ENCODE data around the gene PIGQ.

PIGQ gene

DNA sequence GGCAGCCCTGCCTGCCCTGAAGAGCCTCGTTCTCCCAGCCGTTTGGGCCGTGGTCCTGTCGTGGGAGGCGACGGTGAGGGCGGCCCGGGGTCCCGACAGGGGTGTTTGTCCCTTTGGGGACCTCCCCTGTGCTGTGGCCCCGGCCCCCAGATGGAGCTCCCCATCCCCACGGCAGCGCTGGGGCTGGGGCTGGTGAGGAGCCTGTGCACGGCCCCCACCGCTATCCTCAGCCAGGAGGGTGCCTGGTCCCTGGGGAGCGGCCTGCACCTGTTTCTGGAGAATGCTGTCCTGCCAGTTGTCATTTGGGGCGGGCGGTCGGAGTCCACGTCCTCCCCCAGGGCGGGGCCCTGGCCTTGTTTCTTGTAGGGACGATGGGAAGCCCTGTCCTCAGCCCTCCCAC, 35.6 kb upstream of the PIGQ start:
- no peak for DNase-seq

DNA sequence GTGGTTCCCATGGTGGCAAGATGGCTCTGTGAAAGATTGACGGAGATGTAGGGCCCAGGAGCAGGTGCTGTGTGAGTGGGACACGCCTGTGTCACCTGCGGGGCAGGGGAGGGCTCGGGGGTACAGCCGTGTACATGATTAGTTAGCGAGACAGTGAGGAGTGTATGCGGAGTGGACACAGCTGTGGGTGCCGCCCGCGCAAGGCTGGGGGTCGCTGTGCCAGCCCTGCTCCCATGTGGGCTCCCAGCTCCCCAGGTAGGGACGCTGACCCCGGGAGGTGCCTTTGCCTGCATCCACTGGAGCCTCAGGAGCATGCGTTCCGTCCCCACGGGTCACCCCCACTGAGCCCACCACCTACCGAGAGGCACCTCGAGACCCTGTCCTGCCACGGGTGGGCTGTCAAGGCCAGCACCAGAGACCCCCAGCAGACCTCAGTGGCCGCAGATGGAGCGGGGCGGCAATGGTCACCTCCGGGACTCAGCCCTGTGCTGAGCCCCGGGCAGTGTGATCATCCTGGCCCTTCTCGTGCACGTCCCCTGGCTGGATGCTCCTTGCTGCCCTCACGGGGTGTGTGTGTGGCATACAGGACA, 34.8 kb upstream of the PIGQ start:
- no peak for DNase-seq

DNA sequence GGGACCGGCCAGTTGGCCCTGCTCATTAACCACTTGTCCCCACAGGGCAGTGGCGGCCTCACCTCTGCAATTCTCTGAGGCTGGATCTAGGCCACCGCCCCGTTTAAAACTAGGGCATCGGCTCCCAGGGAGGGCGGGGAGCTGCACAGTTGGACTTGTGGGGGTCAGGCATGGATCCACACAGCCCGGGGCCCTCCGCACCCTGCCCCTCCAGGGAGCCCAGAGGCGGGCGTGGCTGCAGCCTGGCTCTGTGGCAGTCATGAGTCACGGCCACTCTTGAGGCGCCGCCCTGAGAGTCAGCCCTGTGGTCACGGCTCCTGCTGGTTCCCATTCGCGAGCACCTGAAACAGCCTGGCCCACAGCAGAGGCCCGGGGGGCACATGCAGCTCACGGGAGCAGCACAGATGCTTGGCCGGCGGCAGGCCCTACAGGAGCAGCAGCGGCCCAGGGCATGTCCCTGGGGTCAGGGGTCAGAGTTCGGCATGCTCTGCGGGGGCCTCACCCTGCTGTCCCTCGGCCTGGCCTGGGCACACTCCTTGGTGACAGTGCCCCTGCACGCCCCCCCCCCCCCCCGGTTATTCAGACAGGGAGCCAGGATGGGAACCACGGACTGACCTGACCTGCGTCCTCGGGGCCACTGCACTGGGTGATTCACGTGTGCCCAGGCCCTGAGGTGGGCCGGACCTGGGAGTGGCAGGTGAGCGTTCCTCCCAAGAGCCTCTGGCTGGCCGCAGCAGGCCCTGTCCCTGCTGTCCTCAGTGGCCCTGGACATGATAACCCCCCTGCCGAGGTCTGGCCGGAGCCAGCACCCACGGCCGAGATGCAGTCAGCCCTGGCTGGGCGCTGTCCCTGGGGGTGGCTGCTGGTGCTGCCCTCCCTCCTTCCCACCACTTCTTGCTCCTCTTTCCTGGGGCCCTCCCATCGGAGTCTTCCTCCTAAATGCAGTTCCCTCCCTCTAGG, 34.0 kb upstream of the PIGQ start:
- peak in 1 of 14 donors; percentile 60 for DNase-seq

DNA sequence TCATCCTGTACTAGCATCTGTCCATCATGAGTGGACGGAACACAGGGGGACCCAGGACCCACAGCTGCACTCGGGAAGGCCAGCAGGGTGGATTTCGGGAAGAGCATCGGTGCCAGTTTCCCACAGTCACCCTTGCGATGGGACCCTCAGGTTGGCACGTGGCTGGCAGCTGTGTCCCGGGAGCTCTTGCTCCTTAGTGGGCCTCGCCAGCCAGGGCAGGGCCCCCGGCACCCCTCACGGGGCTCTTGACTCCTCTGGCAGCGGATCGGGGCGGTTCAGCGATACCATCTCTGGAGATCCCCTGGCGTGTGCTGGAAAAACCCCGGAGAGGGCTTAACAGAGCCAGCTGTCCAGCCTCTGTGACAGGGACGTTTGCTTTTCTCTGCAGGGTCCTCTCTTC, 33.0 kb upstream of the PIGQ start:
- DNase-seq, result no peak

DNA sequence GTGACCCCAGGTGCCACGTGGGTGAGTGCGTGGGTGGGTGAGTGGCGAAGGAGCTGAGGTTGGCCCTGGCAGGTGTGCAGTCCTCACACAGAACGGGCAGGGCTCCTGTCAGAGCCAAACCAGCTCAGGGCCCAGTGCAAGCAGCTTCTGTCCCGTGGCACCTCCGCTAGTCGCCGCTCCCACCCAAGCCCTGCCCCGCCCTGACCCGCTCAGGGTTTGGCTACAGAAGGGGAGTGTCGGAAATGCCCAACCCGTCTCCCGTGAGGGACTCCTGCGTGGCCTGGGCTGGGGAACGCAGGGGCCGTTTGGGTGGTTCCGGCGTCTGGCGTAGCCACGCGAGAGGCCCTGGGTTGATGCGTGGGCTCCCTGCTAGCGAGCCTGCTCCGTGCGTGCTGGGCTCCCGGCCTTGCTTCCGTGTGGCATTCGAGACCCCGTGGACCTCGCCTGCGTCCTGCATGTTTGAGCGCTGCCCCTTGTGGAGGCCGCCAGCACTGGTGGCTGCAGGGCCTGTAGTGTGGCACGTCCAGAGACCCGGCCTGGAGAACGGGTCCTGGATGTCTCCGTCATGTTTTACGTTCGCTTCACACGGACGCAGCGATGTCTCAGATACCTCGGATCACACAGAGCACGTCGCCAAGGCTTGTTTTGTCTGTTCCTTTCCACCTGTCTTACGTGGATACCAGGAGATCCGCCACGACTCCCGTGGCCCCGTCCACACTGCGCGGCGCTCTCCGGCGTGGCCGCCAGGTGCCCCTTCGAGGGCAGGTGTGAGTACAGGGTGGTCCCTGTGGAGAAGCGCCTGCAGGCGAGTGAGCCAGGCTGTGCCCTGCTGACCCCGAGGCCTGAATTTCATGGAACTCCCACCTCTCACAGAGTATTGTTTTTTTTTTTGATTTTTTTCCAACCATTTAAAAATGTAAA, 32.1 kb upstream of the PIGQ start:
- no peak for DNase-seq

DNA sequence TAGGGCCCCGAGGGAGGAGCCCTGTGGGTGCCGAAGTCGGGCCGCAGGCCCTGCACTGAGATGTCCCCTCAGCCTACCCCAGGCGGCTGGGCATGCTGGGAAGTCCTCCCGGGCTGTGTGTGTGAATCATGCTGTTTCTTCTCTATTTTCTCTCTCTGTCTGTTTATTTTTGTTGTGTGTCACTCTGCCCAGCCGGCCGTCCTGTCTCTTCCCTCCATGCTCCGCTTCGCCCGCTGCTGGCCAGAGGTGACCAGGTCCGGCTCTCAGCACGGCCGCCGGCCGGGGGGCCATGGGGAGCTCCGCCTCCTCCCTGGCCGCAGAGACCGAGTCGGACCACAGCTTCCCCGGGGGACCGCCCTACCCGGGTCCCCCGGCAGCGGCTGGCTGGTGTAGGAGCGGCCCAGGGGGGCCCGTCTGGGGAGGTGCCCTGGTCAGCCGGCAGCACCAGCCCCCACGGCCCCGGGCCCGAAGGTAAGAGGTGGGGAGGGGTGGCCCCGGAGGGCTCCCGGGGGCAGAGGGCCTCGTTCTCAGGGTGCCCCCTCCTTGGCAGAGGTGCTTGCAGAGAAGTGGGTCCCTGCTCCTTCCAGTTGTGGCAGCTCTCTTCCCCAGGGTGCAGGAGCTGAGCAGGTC, 29.8 kb upstream of the PIGQ start:
- DNase-seq, result no peak

DNA sequence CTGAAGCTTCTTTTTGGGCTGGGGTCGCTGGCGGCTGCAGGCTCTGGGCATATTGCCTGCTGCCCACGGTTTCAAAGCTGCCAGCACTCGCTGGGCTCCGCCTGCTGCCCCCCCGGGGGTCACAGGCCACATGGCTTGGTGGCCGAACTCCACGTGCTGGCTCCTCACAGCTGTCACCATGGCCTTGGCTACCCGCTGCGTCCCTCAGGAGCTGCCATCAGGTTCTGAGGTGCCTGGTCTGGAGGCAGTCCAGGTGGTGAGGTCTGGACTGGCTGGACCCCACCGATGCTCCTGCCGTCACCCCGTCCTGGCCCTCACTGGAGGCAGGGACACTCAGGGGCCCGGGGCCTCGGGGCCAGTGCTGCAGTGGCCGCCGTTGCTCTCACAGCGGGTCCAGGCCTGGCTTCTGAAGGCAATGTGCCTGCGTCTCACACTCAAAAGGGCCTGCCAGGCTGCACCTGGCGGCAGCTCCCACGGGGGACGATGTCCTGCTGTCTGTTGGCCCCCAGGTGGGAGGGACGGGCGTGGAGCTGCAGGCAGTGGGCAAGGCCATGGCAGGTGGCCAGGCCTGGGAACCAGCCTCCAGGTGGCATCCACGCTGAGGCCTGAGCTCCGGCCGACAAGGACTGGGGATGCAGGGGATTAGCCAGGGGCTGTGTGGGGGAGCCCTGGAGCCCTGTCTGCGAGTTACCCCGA, 29.0 kb upstream of the PIGQ start:
- DNase-seq, result peak in 1 of 14 donors; percentile 48

DNA sequence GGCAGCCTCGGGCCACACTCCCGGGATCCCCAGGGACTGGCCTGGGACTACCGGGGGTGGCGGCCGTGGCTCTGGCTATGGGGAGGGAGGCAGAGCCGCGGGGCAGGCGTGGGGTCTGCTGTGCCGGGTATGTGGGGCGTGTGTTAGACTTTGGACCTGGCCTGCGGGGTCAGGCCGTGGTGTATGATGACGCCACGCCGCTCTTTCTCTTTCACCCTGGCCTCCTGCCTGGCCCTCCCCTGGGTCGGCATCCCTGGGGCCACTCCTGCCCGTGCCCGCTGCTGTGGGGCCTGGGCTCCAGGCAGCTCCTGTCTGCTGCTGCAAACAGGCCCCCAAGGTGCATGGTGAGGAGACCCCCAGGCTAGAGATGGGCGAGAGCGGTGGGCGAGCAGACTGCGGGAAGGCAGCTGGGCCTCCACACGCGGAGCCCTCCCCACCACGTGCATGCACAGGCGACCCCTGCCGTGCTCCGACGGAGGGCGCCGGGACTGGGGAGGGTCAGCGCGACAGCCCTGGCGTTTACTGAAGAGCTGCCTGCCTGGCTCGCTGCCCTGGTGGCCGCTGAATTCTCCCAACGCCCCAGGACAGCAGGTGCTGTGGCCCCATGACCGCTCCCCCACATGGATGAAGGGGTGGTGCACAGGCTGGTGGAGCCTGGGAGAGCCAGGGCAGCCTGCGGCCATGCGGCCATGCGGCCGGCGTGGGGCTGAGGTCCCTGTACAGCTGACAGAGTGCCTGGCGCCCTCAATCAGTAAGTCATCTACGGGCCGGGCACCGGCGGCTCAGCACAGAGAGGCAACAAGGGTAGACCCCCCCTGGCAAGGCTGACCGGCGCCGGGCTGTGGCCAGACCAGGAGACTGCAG, 26.2 kb upstream of the PIGQ start:
- DNase-seq, result no peak

DNA sequence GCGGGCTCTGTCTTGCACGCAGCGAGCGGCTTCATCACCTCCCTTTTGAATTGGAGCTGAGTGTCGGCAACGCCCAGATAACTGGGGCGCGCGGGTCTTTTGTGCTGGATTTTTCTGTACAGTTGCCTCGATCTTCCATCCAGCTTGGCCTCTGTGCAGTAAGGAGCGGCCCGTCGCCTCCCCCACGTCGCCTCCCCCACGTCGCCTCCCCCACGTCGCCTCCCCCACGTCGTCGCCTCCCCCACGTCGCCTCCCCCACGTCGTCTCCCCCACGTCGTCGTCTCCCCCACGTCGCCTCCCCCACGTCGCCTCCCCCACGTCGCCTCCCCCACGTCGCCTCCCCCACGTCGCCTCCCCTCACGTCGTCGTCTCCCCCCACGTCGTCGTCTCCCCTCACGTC, 25.3 kb upstream of the PIGQ start:
- DNase-seq, result no peak

DNA sequence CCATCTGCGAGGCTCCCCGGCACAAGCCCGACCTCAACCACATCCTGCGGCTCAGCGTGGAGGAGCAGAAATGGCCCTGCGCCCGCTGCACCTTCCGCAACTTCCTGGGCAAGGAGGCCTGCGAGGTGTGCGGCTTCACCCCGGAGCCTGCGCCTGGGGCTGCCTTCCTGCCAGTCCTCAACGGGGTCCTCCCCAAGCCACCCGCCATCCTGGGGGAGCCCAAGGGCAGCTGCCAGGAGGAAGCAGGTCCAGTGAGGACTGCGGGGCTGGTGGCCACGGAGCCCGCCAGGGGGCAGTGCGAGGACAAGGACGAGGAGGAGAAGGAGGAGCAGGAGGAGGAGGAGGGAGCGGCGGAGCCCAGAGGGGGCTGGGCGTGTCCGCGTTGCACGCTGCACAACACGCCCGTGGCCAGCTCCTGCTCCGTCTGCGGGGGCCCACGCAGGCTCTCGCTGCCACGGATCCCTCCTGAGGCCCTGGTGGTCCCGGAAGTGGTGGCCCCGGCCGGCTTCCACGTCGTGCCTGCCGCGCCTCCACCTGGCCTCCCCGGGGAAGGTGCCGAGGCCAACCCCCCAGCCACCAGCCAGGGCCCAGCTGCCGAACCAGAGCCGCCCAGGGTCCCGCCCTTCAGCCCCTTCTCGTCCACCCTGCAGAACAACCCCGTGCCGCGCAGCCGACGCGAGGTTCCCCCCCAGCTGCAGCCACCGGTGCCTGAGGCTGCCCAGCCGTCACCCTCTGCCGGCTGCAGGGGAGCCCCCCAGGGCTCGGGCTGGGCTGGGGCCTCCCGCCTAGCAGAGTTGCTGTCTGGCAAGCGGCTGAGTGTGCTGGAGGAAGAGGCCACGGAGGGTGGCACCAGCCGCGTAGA, 22.6 kb upstream of the PIGQ start:
- DNase-seq, result peak in 6 of 14 donors; percentile 0 to 91 (median 27)

DNA sequence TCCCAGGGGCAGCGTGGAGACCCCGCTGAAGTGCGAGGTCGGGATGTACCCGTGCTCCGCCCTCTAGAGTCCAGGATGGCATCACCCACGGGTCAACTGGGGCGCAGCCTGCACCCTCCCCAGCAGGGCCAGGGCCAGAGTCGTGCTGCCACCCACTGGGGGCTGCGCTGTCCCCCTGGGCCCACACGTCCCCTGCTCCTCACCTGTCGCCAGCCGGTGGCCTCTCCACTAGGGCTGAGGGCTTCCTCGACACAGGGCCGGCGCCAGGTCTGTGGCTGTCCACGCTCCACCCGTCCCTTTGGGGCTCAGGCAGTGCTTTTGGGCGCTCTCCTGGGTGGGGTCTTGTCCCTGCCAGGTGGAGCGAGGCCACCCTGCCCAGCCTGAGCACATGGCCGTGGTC, 21.2 kb upstream of the PIGQ start:
- no peak for DNase-seq

DNA sequence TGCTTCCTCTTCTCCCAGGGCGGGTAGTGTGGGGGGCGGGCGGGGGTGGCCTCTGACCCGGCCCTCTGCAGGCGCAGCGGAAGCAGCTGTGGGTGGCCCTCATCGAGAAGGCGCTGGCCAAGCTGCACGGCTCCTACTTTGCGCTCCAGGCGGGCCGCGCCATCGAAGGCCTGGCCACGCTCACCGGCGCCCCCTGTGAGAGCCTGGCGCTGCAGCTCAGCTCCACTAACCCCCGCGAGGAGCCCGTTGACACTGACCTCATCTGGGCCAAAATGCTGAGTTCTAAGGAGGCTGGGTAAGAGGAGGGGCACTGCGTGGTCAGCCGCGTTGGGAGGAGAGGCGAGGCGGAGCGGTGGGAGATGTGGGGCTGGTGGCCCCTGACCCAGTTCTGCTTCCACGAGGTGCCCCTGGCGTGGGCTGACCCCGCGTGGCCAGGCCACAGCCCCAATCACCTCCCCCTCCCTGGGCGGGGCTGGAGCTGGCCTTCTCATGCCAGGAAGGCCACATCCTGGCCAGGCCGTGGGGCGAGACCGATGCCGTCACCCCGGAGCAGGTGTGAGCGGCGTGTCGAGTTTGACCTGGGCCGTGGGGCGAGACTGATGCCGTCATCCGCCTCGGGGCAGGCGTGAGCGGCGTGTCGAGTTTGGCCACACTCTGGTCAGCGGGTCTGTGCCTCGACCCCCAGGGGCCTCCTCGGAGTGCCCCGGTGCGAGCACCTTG, 20.1 kb upstream of the PIGQ start:
- no peak for DNase-seq

DNA sequence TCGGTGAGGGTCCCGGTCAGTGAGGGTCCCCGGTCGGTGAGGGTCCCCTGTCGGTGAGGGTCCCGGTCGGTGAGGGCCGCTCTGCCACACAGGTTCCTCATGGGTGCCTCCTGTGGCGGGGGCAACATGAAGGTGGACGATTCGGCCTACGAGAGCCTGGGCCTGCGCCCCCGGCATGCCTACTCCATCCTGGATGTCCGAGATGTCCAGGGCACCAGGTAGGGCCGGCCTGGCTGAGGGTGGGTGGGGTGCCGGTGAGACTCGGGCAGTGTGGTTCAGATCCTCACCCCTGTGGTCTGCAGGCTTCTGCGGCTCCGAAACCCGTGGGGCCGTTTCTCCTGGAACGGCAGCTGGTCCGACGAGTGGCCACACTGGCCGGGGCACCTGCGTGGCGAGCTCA, 18.6 kb upstream of the PIGQ start:
- DNase-seq, result no peak

DNA sequence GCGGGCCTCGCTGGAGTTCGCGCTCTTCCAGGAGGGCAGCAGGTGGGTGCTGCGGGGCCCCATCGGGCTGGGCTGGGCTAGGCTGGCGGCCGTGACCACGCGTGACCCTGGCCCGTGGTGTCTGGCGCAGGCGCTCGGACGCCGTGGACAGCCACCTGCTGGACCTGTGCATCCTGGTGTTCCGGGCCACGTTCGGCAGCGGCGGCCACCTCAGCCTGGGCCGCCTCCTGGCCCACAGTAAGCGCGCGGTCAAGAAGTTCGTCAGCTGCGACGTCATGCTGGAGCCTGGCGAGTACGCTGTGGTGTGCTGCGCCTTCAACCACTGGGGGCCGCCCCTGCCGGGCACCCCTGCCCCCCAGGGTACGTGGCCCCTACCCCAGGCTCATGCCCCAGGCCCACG, 17.6 kb upstream of the PIGQ start:
- DNase-seq, result no peak

DNA sequence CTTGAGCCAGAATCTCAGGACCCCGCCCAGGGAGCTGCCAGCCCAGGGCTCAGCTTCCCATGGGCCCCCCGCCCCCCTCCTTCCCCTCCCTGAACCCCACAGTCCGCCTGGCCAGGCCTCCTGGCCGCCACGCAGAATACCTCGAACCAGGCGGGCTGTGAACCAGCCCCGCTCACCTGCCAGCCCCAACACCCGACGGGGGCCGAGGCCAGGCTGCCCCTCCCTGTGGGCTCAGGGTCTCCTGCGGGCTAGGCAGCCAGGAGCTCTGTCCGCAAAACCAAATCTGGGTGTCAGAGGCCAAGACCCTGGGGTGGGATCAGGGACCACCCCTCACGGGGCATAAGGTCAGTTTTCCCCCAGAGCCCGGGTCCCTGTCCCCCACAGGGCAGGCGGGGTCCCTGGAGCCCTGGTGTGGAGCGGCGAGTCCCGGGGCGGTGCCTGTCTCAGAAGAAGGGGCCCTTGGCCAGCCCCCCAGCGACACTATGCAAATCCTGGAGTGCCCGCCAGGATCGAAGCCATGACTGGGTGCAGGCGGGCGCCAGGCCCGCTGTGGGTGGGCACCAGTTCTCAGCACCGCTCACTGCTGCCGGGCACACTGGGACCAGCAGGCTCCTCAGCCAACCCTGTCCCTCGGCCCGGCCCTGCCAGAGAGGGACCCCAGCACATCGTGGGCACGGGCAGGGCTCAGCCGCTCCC, 16.0 kb upstream of the PIGQ start:
- no peak for DNase-seq

DNA sequence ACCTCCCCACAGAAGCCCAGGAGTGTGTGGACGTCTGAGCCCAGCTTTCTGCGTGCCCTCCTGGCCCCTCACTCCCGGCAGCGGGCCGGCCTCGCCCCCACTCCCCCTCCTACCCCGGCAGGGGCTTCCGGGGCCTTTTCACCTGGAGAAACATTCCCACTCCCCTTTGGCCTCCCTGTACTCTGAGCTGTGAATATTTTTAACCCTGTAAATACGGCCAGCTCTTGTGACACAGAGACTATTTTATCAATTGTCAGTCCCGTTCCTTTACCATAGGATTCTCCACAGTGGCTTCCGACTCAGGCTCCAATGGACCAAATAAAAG, 15.5 kb upstream of the PIGQ start:
- DNase-seq, result no peak

DNA sequence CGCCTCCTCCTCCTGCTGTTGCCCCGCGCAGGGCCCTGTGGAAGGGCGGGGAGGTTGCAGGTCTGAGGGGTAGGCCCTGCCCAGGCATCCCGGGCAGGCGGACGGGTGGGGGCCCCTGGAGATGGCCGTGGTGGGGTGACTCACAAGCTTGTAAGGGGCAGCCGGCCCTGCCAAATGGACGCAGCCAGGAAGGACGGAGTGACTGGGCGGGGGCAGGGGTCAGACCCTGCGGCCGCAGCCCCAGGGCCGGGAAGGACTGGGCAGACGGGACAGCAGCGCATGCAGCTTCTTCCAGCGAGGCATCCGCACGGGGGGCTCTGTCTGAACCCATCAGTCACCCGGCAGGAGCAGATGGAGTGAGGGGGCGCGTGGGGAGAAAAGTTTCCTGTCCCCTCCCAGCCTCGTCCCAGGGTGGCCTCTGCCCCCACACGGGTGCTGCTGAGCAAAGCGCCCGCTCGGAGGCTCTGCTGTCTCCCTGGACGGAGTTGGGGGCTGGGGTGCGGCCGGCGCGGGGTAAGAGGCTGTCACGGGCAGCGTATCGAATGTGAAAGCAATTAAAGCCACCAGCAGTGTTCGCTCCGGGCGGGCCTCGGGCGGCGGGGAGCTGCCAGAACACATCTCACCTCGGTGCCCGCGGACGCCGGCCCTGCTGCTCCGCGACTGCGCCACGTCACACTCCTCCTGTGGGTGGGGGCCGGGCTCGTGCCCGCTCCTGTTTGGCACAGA, 15.0 kb upstream of the PIGQ start:
- peak in 1 of 14 donors; percentile 38 for DNase-seq
